Parathyroid adenoma (tissue), 2 donors: Measurements from ENCODE around the gene TMEM184A.

ENCODE experiments used
- H2AFZ ChIP-seq: fragments of 300-600 bp; sonication (generic); one replicate; pipeline ENCODE4 v1.7.0; 2017; ENCODE audit warnings: antibody characterized with exemption, mild to moderate bottlenecking
- H3K27ac ChIP-seq: fragments of 300-600 bp; sonication (generic); one replicate; pipeline ENCODE4 v1.7.0; 2017
- H3K27me3 ChIP-seq: fragments of 300-600 bp; sonication (generic); one replicate; pipeline ENCODE4 v1.7.0; 2017; ENCODE audit warnings: low read length; ENCODE audit not compliant: control insufficient read depth, insufficient read depth
- H3K36me3 ChIP-seq: fragments of 300-600 bp; sonication (generic); one replicate; pipeline ENCODE4 v1.7.0; 2017; ENCODE audit warnings: low read length; ENCODE audit not compliant: control insufficient read depth, insufficient read depth
- H3K4me1 ChIP-seq: fragments of 300-600 bp; sonication (generic); one replicate; pipeline ENCODE4 v1.7.0; 2017; ENCODE audit warnings: control low read depth
- H3K4me2 ChIP-seq: fragments of 300-600 bp; sonication (generic); one replicate; pipeline ENCODE4 v1.7.0; 2017; ENCODE audit warnings: low read length
- H3K4me3 ChIP-seq: fragments of 300-600 bp; sonication (generic); one replicate; pipeline ENCODE4 v1.7.0; 2017; ENCODE audit warnings: low read depth, low read length
- H3K79me2 ChIP-seq: fragments of 300-600 bp; sonication (generic); one replicate; pipeline ENCODE4 v1.7.0; 2017; ENCODE audit warnings: control low read depth
- H3K9ac ChIP-seq: fragments of 300-600 bp; sonication (generic); one replicate; pipeline ENCODE4 v1.7.0; 2017; ENCODE audit warnings: mild to moderate bottlenecking
- H3K9me3 ChIP-seq: fragments of 300-600 bp; sonication (generic); one replicate; pipeline ENCODE4 v1.7.0; 2017; ENCODE audit warnings: low read length; ENCODE audit not compliant: control insufficient read depth
- CTCF ChIP-seq: fragments of 300-600 bp; sonication (generic); IDR thresholded peaks from one replicate; pipeline ENCODE4 v1.7.0; 2017; ENCODE audit warnings: antibody characterized with exemption, mild to moderate bottlenecking
- donor health status: primary hyperparathyroidism.

Gene TMEM184A

GRCh38 chr7:1601956-1602355 is 46.0 kb upstream of the TMEM184A start:
- no peaks in the 10 kb centered on the region for H3K9me3 ChIP-seq
- H3K4me1 ChIP-seq: no peaks in the 10 kb centered on the region
- no peaks in the 10 kb centered on the region for H3K27me3 ChIP-seq
- no peak overlapping the region for H3K4me2 ChIP-seq
- no peak overlapping the region for H3K27ac ChIP-seq
- H3K9ac ChIP-seq: no peak overlapping the region
- no peak overlapping the region for H3K4me3 ChIP-seq
- no peak for TF ChIP-seq CTCF
- no peak overlapping the region for H2AFZ ChIP-seq
- no peaks in the 10 kb centered on the region for H3K36me3 ChIP-seq
- H3K79me2 ChIP-seq: no peaks in the 10 kb centered on the region

- no peaks in the 10 kb centered on the region for H3K4me1 ChIP-seq
- H3K27me3 ChIP-seq: no peaks in the 10 kb centered on the region
- H3K9me3 ChIP-seq: no peaks in the 10 kb centered on the region
- H3K4me2 ChIP-seq: no peak overlapping the region
- no peak overlapping the region for H3K4me3 ChIP-seq
- no peaks in the 10 kb centered on the region for H3K36me3 ChIP-seq
- H2AFZ ChIP-seq: no peak overlapping the region
- no peaks in the 10 kb centered on the region for H3K79me2 ChIP-seq
- no peak overlapping the region for H3K9ac ChIP-seq
- no peak for TF ChIP-seq CTCF
- no peak overlapping the region for H3K27ac ChIP-seq
These were observed 43.8 kb upstream of the TMEM184A start for GRCh38 chr7:1599640-1600395.

- no peak overlapping the region for H3K27ac ChIP-seq
- H3K9me3 ChIP-seq: no peaks in the 10 kb centered on the region
- no peak for TF ChIP-seq CTCF
- no peaks in the 10 kb centered on the region for H3K79me2 ChIP-seq
- no peaks in the 10 kb centered on the region for H3K4me1 ChIP-seq
- H3K9ac ChIP-seq: no peak overlapping the region
- no peaks in the 10 kb centered on the region for H3K27me3 ChIP-seq
- no peak overlapping the region for H3K4me2 ChIP-seq
- no peak overlapping the region for H3K4me3 ChIP-seq
- H2AFZ ChIP-seq: no peak overlapping the region
- no peaks in the 10 kb centered on the region for H3K36me3 ChIP-seq
These were observed 43.1 kb upstream of the TMEM184A start for GRCh38 chr7:1598961-1599639.

- H2AFZ ChIP-seq: no peak overlapping the region
- H3K9me3 ChIP-seq: no peaks in the 10 kb centered on the region
- no peak overlapping the region for H3K27ac ChIP-seq
- H3K4me1 ChIP-seq: no peaks in the 10 kb centered on the region
- no peak for TF ChIP-seq CTCF
- no peaks in the 10 kb centered on the region for H3K36me3 ChIP-seq
- no peaks in the 10 kb centered on the region for H3K79me2 ChIP-seq
- H3K4me2 ChIP-seq: no peak overlapping the region
- H3K4me3 ChIP-seq: no peak overlapping the region
- H3K9ac ChIP-seq: no peak overlapping the region
- no peaks in the 10 kb centered on the region for H3K27me3 ChIP-seq
These were observed 42.3 kb upstream of the TMEM184A start for GRCh38 chr7:1598286-1598685.
